HEK293 (cell line): ENCODE results near the gene SCART1.

Experiments used
- CTCF ChIA-PET: fragments of 350-600 bp; formaldehyde crosslinking; extraction: SDS; loops from one replicate; lab custom pipeline; 2021; ENCODE audit warnings: antibody characterized with exemption; lab: Yijun Ruan, JAX
- POLR2A ChIA-PET: fragments of 300-600 bp; formaldehyde crosslinking; extraction: SDS; loops from one replicate; lab custom pipeline; 2020; ENCODE audit warnings: antibody characterized with exemption, inconsistent platforms; lab: Yijun Ruan, JAX
- H3K27ac ChIP-seq: fragments of 200-500 bp; sonication (Bioruptor generic); 2 replicates; pipeline ENCODE4 v1.5.1; 2014; ENCODE audit warnings: low read depth, low read length, control low read depth, inconsistent platforms; ENCODE audit errors: extremely low read depth
- H3K36me3 ChIP-seq, 2 experiments: fragments of 200-500 bp in 1 of 2; sonication (Bioruptor generic) in 1 of 2; 1 replicate in 1 of 2; 2 replicates in 1 of 2; pipeline ENCODE4 v1.5.1; 2014 to 2017; ENCODE audit warnings: inconsistent platforms in 2 of 2, low read length in 2 of 2; ENCODE audit not compliant: control insufficient read depth in 2 of 2, insufficient read depth in 1 of 2
- H3K4me1 ChIP-seq: fragments of 200-500 bp; sonication (Bioruptor generic); 2 replicates; pipeline ENCODE4 v1.5.1; 2014; ENCODE audit warnings: mild to moderate bottlenecking, low read length, inconsistent platforms; ENCODE audit not compliant: control insufficient read depth, insufficient read depth
- H3K4me3 ChIP-seq: 2 replicates; pipeline ENCODE4 v1.5.1; 2011; ENCODE audit warnings: low read depth, mild to moderate bottlenecking, control low read depth, low read length, moderate library complexity
- H3K9me3 ChIP-seq: fragments of 200-500 bp; sonication (Bioruptor generic); 2 replicates; pipeline ENCODE4 v1.5.1; 2014; ENCODE audit warnings: low read depth, low read length, inconsistent platforms; ENCODE audit not compliant: control insufficient read depth, insufficient read depth
- CTCF ChIP-seq: fragments of 450-650 bp; formaldehyde crosslinking; IDR thresholded peaks from 2 replicates; pipeline ENCODE4 v1.5.1; 2016; ENCODE audit warnings: missing biosample characterization, missing genetic modification characterization
- ELK4 ChIP-seq: IDR thresholded peaks from 2 replicates; pipeline ENCODE4 v1.6.1; 2011; ENCODE audit warnings: mild to moderate bottlenecking, low read depth, low read length, borderline replicate concordance
- MYNN ChIP-seq: fragments of 450-650 bp; formaldehyde crosslinking; IDR thresholded peaks from 2 replicates; pipeline ENCODE4 v1.5.1; 2016; ENCODE audit warnings: missing biosample characterization, missing genetic modification characterization, borderline replicate concordance
- PRDM10 ChIP-seq: fragments of 450-650 bp; formaldehyde crosslinking; IDR thresholded peaks from 2 replicates; pipeline ENCODE4 v1.5.1; 2016; ENCODE audit warnings: missing biosample characterization, missing genetic modification characterization
- SALL2 ChIP-seq: fragments of 450-650 bp; formaldehyde crosslinking; IDR thresholded peaks from 2 replicates; pipeline ENCODE4 v1.5.0; 2017; ENCODE audit warnings: missing biosample characterization, mild to moderate bottlenecking, missing genetic modification characterization, borderline replicate concordance
- ZBTB10 ChIP-seq: fragments of 450-650 bp; formaldehyde crosslinking; IDR thresholded peaks from 2 replicates; pipeline ENCODE4 v1.5.1; 2016; ENCODE audit warnings: missing biosample characterization, missing genetic modification characterization
- ZBTB21 ChIP-seq: fragments of 450-650 bp; formaldehyde crosslinking; IDR thresholded peaks from 2 replicates; pipeline ENCODE4 v1.5.1; 2017; ENCODE audit warnings: missing biosample characterization, missing genetic modification characterization
- ZBTB7A ChIP-seq: fragments of 450-650 bp; formaldehyde crosslinking; IDR thresholded peaks from 2 replicates; pipeline ENCODE4 v1.5.1; 2016; ENCODE audit warnings: low read depth, missing biosample characterization, missing genetic modification characterization
- ZFP3 ChIP-seq: fragments of 450-650 bp; formaldehyde crosslinking; IDR thresholded peaks from 2 replicates; pipeline ENCODE4 v1.5.1; 2016; ENCODE audit warnings: low read depth, missing biosample characterization, missing genetic modification characterization
- ZNF138 ChIP-seq: fragments of 450-650 bp; formaldehyde crosslinking; IDR thresholded peaks from 2 replicates; pipeline ENCODE4 v1.5.1; 2016; ENCODE audit warnings: missing biosample characterization, missing genetic modification characterization, borderline replicate concordance
- ZNF157 ChIP-seq: fragments of 450-650 bp; formaldehyde crosslinking; IDR thresholded peaks from 2 replicates; pipeline ENCODE4 v1.5.1; 2016; ENCODE audit warnings: missing biosample characterization, missing genetic modification characterization
- ZNF280C ChIP-seq: fragments of 450-650 bp; formaldehyde crosslinking; IDR thresholded peaks from 2 replicates; pipeline ENCODE4 v1.5.1; 2016; ENCODE audit warnings: missing biosample characterization, missing genetic modification characterization
- ZNF473 ChIP-seq: fragments of 450-650 bp; formaldehyde crosslinking; IDR thresholded peaks from 2 replicates; pipeline ENCODE4 v1.5.1; 2017; ENCODE audit warnings: missing biosample characterization, missing genetic modification characterization
- ZNF488 ChIP-seq: fragments of 450-650 bp; formaldehyde crosslinking; IDR thresholded peaks from 2 replicates; pipeline ENCODE4 v1.5.1; 2016; ENCODE audit warnings: missing biosample characterization, missing genetic modification characterization
- ZNF549 ChIP-seq: fragments of 450-650 bp; IDR thresholded peaks from 2 replicates; pipeline ENCODE4 v1.5.1; 2018; ENCODE audit warnings: missing biosample characterization, missing genetic modification characterization, mild to moderate bottlenecking, inconsistent platforms, moderate library complexity
- ZNF571 ChIP-seq: fragments of 450-650 bp; formaldehyde crosslinking; IDR thresholded peaks from 2 replicates; pipeline ENCODE4 v1.5.0; 2017; ENCODE audit warnings: missing biosample characterization, missing genetic modification characterization
- ZNF629 ChIP-seq: fragments of 450-650 bp; formaldehyde crosslinking; IDR thresholded peaks from 2 replicates; pipeline ENCODE4 v1.5.1; 2017; ENCODE audit warnings: missing biosample characterization, missing genetic modification characterization
- ZNF660 ChIP-seq: fragments of 450-650 bp; IDR thresholded peaks from 2 replicates; pipeline ENCODE4 v1.5.1; 2018; ENCODE audit warnings: missing biosample characterization, mild to moderate bottlenecking, missing genetic modification characterization
- ZNF670 ChIP-seq: fragments of 450-650 bp; formaldehyde crosslinking; IDR thresholded peaks from 2 replicates; pipeline ENCODE4 v1.5.1; 2016; ENCODE audit warnings: missing biosample characterization, missing genetic modification characterization, low read depth
- ZNF701 ChIP-seq: fragments of 450-650 bp; formaldehyde crosslinking; IDR thresholded peaks from 2 replicates; pipeline ENCODE4 v1.5.1; 2016; ENCODE audit warnings: missing biosample characterization, missing genetic modification characterization
- ZNF791 ChIP-seq: fragments of 450-650 bp; formaldehyde crosslinking; IDR thresholded peaks from 2 replicates; pipeline ENCODE4 v1.5.1; 2016; ENCODE audit warnings: missing biosample characterization, missing genetic modification characterization

Gene SCART1

GRCh38 chr10:133444342-133445267, 9.1 kb upstream of the SCART1 start:
- H3K4me3 ChIP-seq: no peak overlapping the region
- H3K27ac ChIP-seq: no peak overlapping the region
- TF ChIP-seq ZNF571 (tag by site-specific recombination): no peak
- TF ChIP-seq ZNF791 (tag by site-specific recombination): no peak
- TF ChIP-seq ZNF701 (tag by site-specific recombination): no peak
- no peak for TF ChIP-seq ZNF138
- no peak for TF ChIP-seq ZNF670 (tag by site-specific recombination)
- no peak for TF ChIP-seq ELK4
- no peak for TF ChIP-seq ZBTB21 (tag by site-specific recombination)
- no peak for TF ChIP-seq SALL2 (tag by site-specific recombination)
- no peak for TF ChIP-seq ZNF157 (tag by site-specific recombination)
- TF ChIP-seq ZNF549: no peak
- no peak for TF ChIP-seq ZNF660
- no peak for TF ChIP-seq ZNF473 (tag by site-specific recombination)
- no peak for TF ChIP-seq PRDM10 (tag by site-specific recombination)
- H3K4me1 ChIP-seq: no peaks in the 10 kb centered on the region
- H3K9me3 ChIP-seq: no peaks in the 10 kb centered on the region
- POLR2A ChIA-PET: no interaction called here
- peaks cover 0 to 7% of the 10 kb centered on the region in 2 experiments; a peak in 1 of 3 replicates for H3K36me3 ChIP-seq
- CTCF ChIA-PET: no interaction called here

- peaks cover 0 to 7% of the 10 kb centered on the region in 2 experiments; a peak in 1 of 3 replicates for H3K36me3 ChIP-seq
- H3K4me1 ChIP-seq: no peaks in the 10 kb centered on the region
- no peak overlapping the region for H3K4me3 ChIP-seq
- no peaks in the 10 kb centered on the region for H3K9me3 ChIP-seq
- no peak overlapping the region for H3K27ac ChIP-seq
- CTCF ChIA-PET: no interaction called here
- POLR2A ChIA-PET: no interaction called here
- TF ChIP-seq ZNF280C (no peak), MYNN (tag by site-specific recombination) (no peak), SALL2 (tag by site-specific recombination) (no peak), CTCF (no peak), ZFP3 (tag by site-specific recombination) (no peak), ZNF488 (tag by site-specific recombination) (no peak), ZBTB7A (tag by site-specific recombination) (no peak), ZNF629 (tag by site-specific recombination) (no peak), ZBTB10 (tag by site-specific recombination) (no peak)
Measured at GRCh38 chr10:133445268-133445732, 8.4 kb upstream of the SCART1 start.
